SIG-M5 (cell line): ENCODE data around the gene ARAP3.
"Not testable (repeated sequence)": the region's sequence is repeated elsewhere in the genome, so short reads cannot be mapped to it uniquely, and the experiment has no call there.

Source experiments
- DNase-seq: peaks from one replicate; lab custom pipeline; 2025; lab: John Stamatoyannopoulos, UW

ARAP3 gene

GRCh38 chr5:141681695-141682641, at the start of gene ARAP3:
ARAP3 (minus strand) TSS chr5:141682230; CDS start chr5:141680486, 1,744 bp downstream.
- no peak for DNase-seq

GRCh38 chr5:141729387-141730006, 47.5 kb upstream of the ARAP3 start:
- DNase-seq, result no peak

GRCh38 chr5:141725891-141726290, 43.9 kb upstream of the ARAP3 start:
- no peak for DNase-seq

GRCh38 chr5:141725174-141725573, 43.1 kb upstream of the ARAP3 start:
- not testable (repeated sequence) for DNase-seq

GRCh38 chr5:141722266-141722665, 40.2 kb upstream of the ARAP3 start:
- no peak for DNase-seq

GRCh38 chr5:141717043-141717442, 35.0 kb upstream of the ARAP3 start:
- DNase-seq, result no peak

- no peak for DNase-seq
Measured at GRCh38 chr5:141716468-141716867, 34.4 kb upstream of the ARAP3 start.

- DNase-seq, result no peak
Measured at GRCh38 chr5:141716009-141716408, 34.0 kb upstream of the ARAP3 start.

GRCh38 chr5:141715346-141715905, 33.4 kb upstream of the ARAP3 start:
- DNase-seq, result no peak

- no peak for DNase-seq
Measured at GRCh38 chr5:141714542-141715310, 32.7 kb upstream of the ARAP3 start.

- DNase-seq, result no peak
Measured at GRCh38 chr5:141713616-141714309, 31.7 kb upstream of the ARAP3 start.

- DNase-seq, result no peak
Measured at GRCh38 chr5:141711687-141712086, 29.7 kb upstream of the ARAP3 start.

- DNase-seq, result no peak
Measured at GRCh38 chr5:141709699-141710267, 27.8 kb upstream of the ARAP3 start.

- no peak for DNase-seq
Measured at GRCh38 chr5:141708016-141708415, 26.0 kb upstream of the ARAP3 start.

GRCh38 chr5:141707510-141707909, 25.5 kb upstream of the ARAP3 start:
- DNase-seq, result no peak

GRCh38 chr5:141706121-141706520, 24.1 kb upstream of the ARAP3 start:
- no peak for DNase-seq

GRCh38 chr5:141705469-141705868, 23.4 kb upstream of the ARAP3 start:
- no peak for DNase-seq

- no peak for DNase-seq
Measured at GRCh38 chr5:141704782-141705297, 22.8 kb upstream of the ARAP3 start.

GRCh38 chr5:141703133-141703561, 21.1 kb upstream of the ARAP3 start:
- DNase-seq, result no peak

GRCh38 chr5:141701360-141702119, 19.5 kb upstream of the ARAP3 start:
- no peak for DNase-seq
